Endothelial cell of umbilical vein (primary cell): ENCODE results near the gene PLXNB3. TPM values are rescaled to one million over a fixed set of nuclear protein-coding genes. Genes with fewer than 3 reads are reported as not detected.

Experiments used
- BruUV-seq: library from RNA; stranded (reverse); fragments of 400-500 nt; replicated peaks from 2 replicates; lab custom pipeline; 2021; lab: Mats Ljungman, UMichigan
- CTCF ChIA-PET: fragments of 300-600, 350-600 bp; sonication (Branson Sonifier 250); formaldehyde crosslinking; loops from one replicate; lab custom pipeline; 2021; ENCODE audit warnings: antibody characterized with exemption, inconsistent platforms; lab: Charles Lee
- POLR2A ChIA-PET: fragments of 300-600, 350-600 bp; sonication (Branson Sonifier 250); formaldehyde crosslinking; loops from one replicate; lab custom pipeline; 2021; ENCODE audit warnings: antibody characterized with exemption, inconsistent platforms; lab: Charles Lee
- DNase-seq: peaks from one replicate; pipeline ENCODE4 v3.0.0-alpha.2; 2011; ENCODE audit warnings: low read depth, low spot score
- FAIRE-seq: peaks from 2 replicates; lab custom pipeline; 2011; peaks lifted over from hg19 to GRCh38; lab: Jason Lieb, UNC
- H2AFZ ChIP-seq: 2 replicates; pipeline ENCODE4 v1.6.0; 2012; ENCODE audit warnings: low read depth, low read length, control low read depth, inconsistent platforms
- H3K27ac ChIP-seq: 2 replicates; pipeline ENCODE4 v1.5.1; 2011; ENCODE audit warnings: low read depth, mild to moderate bottlenecking, control low read depth, low read length, moderate library complexity; ENCODE audit not compliant: insufficient read depth
- H3K27me3 ChIP-seq, 2 experiments: 2 replicates each; pipeline versions ENCODE4 v1.6.0 to v1.6.1; 2011; ENCODE audit warnings: low read length in 2 of 2, mixed read lengths in 1 of 2; ENCODE audit not compliant: control insufficient read depth in 2 of 2, insufficient read depth in 2 of 2
- H3K36me3 ChIP-seq, 2 experiments: 2 replicates in 1 of 2; 3 replicates in 1 of 2; pipeline ENCODE4 v1.5.1; 2011; ENCODE audit warnings: low read length in 2 of 2, mild to moderate bottlenecking in 1 of 2, moderate library complexity in 1 of 2; ENCODE audit not compliant: control insufficient read depth in 2 of 2, insufficient read depth in 2 of 2; ENCODE audit errors: extremely low read depth in 1 of 2
- H3K4me1 ChIP-seq: 3 replicates; pipeline ENCODE4 v1.5.1; 2011; ENCODE audit warnings: mild to moderate bottlenecking, low read length; ENCODE audit not compliant: control insufficient read depth, insufficient read depth; ENCODE audit errors: extremely low read depth
- H3K4me2 ChIP-seq: 2 replicates; pipeline ENCODE4 v1.6.1; 2011; ENCODE audit warnings: low read length, control low read depth, mixed read lengths; ENCODE audit not compliant: insufficient read depth
- H3K4me3 ChIP-seq, 3 experiments: fragments of 200-600 bp in 1 of 3; sonication (generic), shearing (Covaris generic) in 1 of 3; replicated peaks in 1 of 3; 2 replicates each; pipeline ENCODE4 v1.5.1; 2011 to 2016; ENCODE audit warnings: control low read depth in 3 of 3, low read length in 3 of 3, mild to moderate bottlenecking in 2 of 3, inconsistent platforms in 1 of 3, low read depth in 1 of 3, moderate library complexity in 1 of 3; ENCODE audit not compliant: insufficient read depth in 1 of 3
- H3K79me2 ChIP-seq: 2 replicates; pipeline ENCODE4 v1.6.0; 2012; ENCODE audit warnings: low read length, inconsistent platforms; ENCODE audit not compliant: control insufficient read depth, insufficient read depth
- H3K9ac ChIP-seq: replicated peaks from 2 replicates; pipeline ENCODE3; 2011; ENCODE audit warnings: low read length, control low read depth; ENCODE audit not compliant: insufficient read depth; ENCODE audit errors: extremely low read depth
- H3K9me1 ChIP-seq: replicated peaks from 3 replicates; pipeline ENCODE4 v1.6.0; 2011; ENCODE audit warnings: mild to moderate bottlenecking, low read length; ENCODE audit not compliant: control insufficient read depth, insufficient read depth; ENCODE audit errors: extremely low read depth
- H3K9me3 ChIP-seq: replicated peaks from 2 replicates; pipeline ENCODE4 v1.5.1; 2012; ENCODE audit warnings: low read length, inconsistent platforms; ENCODE audit not compliant: control insufficient read depth, insufficient read depth
- H4K20me1 ChIP-seq: replicated peaks from 2 replicates; pipeline ENCODE3; 2011; ENCODE audit warnings: mild to moderate bottlenecking, low read length; ENCODE audit not compliant: control insufficient read depth, insufficient read depth; ENCODE audit errors: extremely low read depth
- CTCF ChIP-seq, 2 donors: IDR thresholded peaks; 1 replicate in 1 of 2; 2 replicates in 1 of 2; pipeline ENCODE4 v1.5.1; 2011; ENCODE audit warnings: low read length in 2 of 2, mild to moderate bottlenecking in 2 of 2, moderate library complexity in 2 of 2, control low read depth in 1 of 2, inconsistent platforms in 1 of 2, low read depth in 1 of 2; ENCODE audit not compliant: insufficient read depth in 1 of 2; ENCODE audit errors: extremely low read depth in 1 of 2
- EZH2 ChIP-seq: IDR thresholded peaks from 2 replicates; pipeline ENCODE4 v1.6.1; 2012; ENCODE audit warnings: borderline replicate concordance, low read depth, mild to moderate bottlenecking, moderate library complexity, low read length, inconsistent platforms; ENCODE audit not compliant: severe bottlenecking
- GATA2 ChIP-seq: IDR thresholded peaks from 2 replicates; pipeline ENCODE4 v1.7.0; 2011; ENCODE audit warnings: low read depth, mild to moderate bottlenecking, moderate library complexity, mixed read lengths, low read length; ENCODE audit not compliant: insufficient read length, insufficient read depth
- JUN ChIP-seq: IDR thresholded peaks from 2 replicates; pipeline ENCODE4 v1.6.1; 2011; ENCODE audit warnings: borderline replicate concordance, low read depth; ENCODE audit not compliant: insufficient read length, insufficient read depth
- MYC ChIP-seq: IDR thresholded peaks from one replicate; pipeline ENCODE4 v1.6.1; 2011; ENCODE audit warnings: mild to moderate bottlenecking, low read depth, low read length
- POLR2A ChIP-seq: IDR thresholded peaks from 2 replicates; pipeline ENCODE4 v1.6.1; 2012; ENCODE audit warnings: low read depth, mild to moderate bottlenecking, control low read depth, low read length
- POLR2AphosphoS5 ChIP-seq: IDR thresholded peaks from 2 replicates; pipeline ENCODE4 v1.6.1; 2012; ENCODE audit warnings: low read depth, mild to moderate bottlenecking, control low read depth, low read length, moderate library complexity; ENCODE audit not compliant: insufficient read depth
- dilution Hi-C: fragments of 300-500 bp; cut with MboI; formaldehyde crosslinking; loops from one replicate; pipeline ENCODE4 v1.15.0; 2019; ENCODE audit warnings: low sequenced_read_pairs; ENCODE audit not compliant: extremely low pct_ligation_motif_present
- intact Hi-C: fragments of 100-400 bp; cut with micrococcal nuclease; formaldehyde crosslinking; loops from one replicate; pipeline ENCODE4 v1.10.0; 2022
- polyA plus RNA-seq, 4 experiments: library from polyadenylated mRNA; depleted of rRNA in 3 of 4; stranded (reverse) in 3 of 4; unstranded in 1 of 4; fragments of >200 nt; gene quantifications; 2 replicates each; pipeline versions ENCODE4 v1.2.1 to v1.2.3, GENCODE V29; 2011 to 2012; ENCODE audit warnings: missing spikeins in 1 of 4
- total RNA-seq: library from RNA; stranded (reverse); gene quantifications from 2 replicates; pipeline ENCODE4 v1.2.3, GENCODE V29; 2021

Gene PLXNB3
- total and polyA plus RNA-seq, 2 donors (not counting 3 experiments of a cell fraction or from before 2014, with no cell fraction given), result 19.0 to 31.4 TPM

- FAIRE-seq, result no peak
Observed at GRCh38 chrX:153802513-153803045, 38.5 kb downstream of the PLXNB3 start.

GRCh38 chrX:153803211-153804099 lies 39.4 kb downstream of the PLXNB3 start:
- H3K9me3 ChIP-seq, result no peaks in the 10 kb centered on the region
- H4K20me1 ChIP-seq, result no peaks in the 10 kb centered on the region
- H3K9me1 ChIP-seq, result no peaks in the 10 kb centered on the region
- H3K27me3 ChIP-seq, result no peaks in the 10 kb centered on the region
- no peak overlapping the region for H3K9ac ChIP-seq
- POLR2A ChIA-PET, result no interaction called here
- H3K27ac ChIP-seq, result no peak overlapping the region
- TF ChIP-seq JUN, result no peak
- no peak for TF ChIP-seq POLR2AphosphoS5
- no peak for TF ChIP-seq POLR2A
- no peak for TF ChIP-seq MYC
- TF ChIP-seq CTCF (IDR thresholded peaks at IDR 0.05; ENCODE audit: extremely low read depth in 1 of 2, insufficient read depth in 1 of 2, low read depth in 1 of 2, low read length in 2 of 2), result no peak
- no peak for TF ChIP-seq EZH2
- TF ChIP-seq GATA2, result no peak
- no peak for FAIRE-seq
- H3K79me2 ChIP-seq, result no peaks in the 10 kb centered on the region
- H3K4me1 ChIP-seq, result no peaks in the 10 kb centered on the region
- no peak overlapping the region for H3K4me2 ChIP-seq
- dilution Hi-C loops, result no loop called here
- DNase-seq, result no peak
- peaks cover 0 to 4% of the 10 kb centered on the region in 2 experiments for H3K36me3 ChIP-seq
- no peak overlapping the region for H3K4me3 ChIP-seq
- CTCF ChIA-PET, result interaction anchor here (1.4 kb wide), 1 partner anchor 9 kb away, joined by 3 read pairs; the partner anchor contains the start of genes IDH3G and SSR4
- H2AFZ ChIP-seq, result no peak overlapping the region
- intact Hi-C loops, result no loop called here
- BruUV-seq, result no TSS peak

More at GRCh38 chrX:153802513-153803045, 38.5 kb downstream of the PLXNB3 start:
- H3K27ac ChIP-seq, result no peak overlapping the region
- no peaks in the 10 kb centered on the region for H3K9me3 ChIP-seq
- H3K4me3 ChIP-seq, result no peak overlapping the region
- dilution Hi-C loops (no loop called here), intact Hi-C loops (no loop called here)
- H3K36me3 ChIP-seq, result peaks cover 0 to 11% of the 10 kb centered on the region in 2 experiments
- no peak overlapping the region for H3K9ac ChIP-seq
- BruUV-seq, result no TSS peak
- no peak for TF ChIP-seq MYC
- ChIA-PET CTCF (no interaction called here), POLR2A (no interaction called here)
- no peaks in the 10 kb centered on the region for H3K4me1 ChIP-seq
- H3K27me3 ChIP-seq, result no peaks in the 10 kb centered on the region
- no peak for DNase-seq
- no peaks in the 10 kb centered on the region for H3K9me1 ChIP-seq
- no peak overlapping the region for H2AFZ ChIP-seq
- no peaks in the 10 kb centered on the region for H3K79me2 ChIP-seq
- no peak overlapping the region for H3K4me2 ChIP-seq
- H4K20me1 ChIP-seq, result no peaks in the 10 kb centered on the region
